GM12801 (cell line): Measurements from ENCODE around the gene ATG9B.

Source experiments
- TF ChIP-seq, protein P1 (sequence below): IDR thresholded peaks from one replicate; pipeline ENCODE4 v1.5.1; 2011; ENCODE audit warnings: control low read depth; ENCODE audit not compliant: insufficient read length; ENCODE audit errors: extremely low read depth

Gene ATG9B

DNA sequence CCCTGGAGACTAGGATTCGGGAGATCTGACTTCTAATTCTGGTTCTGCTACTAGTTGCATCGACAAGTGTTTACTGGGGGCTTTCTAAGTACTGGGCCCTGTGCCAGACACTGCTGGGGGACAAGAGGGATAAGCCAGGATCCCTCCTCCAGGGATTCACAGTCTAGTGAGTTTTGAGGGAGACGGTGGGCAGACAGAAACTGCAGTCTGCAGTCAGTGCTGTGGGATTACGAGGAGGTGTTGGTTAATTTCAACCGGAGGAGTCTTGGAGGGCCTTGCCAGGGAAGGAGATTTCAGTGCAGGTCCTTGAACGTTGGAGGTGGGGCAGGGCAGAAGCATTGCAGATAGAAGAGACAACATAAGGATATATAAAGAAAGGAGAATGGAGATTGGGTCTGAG, 42.6 kb downstream of the ATG9B start:
- TF ChIP-seq, protein P1, sequence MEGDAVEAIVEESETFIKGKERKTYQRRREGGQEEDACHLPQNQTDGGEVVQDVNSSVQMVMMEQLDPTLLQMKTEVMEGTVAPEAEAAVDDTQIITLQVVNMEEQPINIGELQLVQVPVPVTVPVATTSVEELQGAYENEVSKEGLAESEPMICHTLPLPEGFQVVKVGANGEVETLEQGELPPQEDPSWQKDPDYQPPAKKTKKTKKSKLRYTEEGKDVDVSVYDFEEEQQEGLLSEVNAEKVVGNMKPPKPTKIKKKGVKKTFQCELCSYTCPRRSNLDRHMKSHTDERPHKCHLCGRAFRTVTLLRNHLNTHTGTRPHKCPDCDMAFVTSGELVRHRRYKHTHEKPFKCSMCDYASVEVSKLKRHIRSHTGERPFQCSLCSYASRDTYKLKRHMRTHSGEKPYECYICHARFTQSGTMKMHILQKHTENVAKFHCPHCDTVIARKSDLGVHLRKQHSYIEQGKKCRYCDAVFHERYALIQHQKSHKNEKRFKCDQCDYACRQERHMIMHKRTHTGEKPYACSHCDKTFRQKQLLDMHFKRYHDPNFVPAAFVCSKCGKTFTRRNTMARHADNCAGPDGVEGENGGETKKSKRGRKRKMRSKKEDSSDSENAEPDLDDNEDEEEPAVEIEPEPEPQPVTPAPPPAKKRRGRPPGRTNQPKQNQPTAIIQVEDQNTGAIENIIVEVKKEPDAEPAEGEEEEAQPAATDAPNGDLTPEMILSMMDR: no peak

DNA sequence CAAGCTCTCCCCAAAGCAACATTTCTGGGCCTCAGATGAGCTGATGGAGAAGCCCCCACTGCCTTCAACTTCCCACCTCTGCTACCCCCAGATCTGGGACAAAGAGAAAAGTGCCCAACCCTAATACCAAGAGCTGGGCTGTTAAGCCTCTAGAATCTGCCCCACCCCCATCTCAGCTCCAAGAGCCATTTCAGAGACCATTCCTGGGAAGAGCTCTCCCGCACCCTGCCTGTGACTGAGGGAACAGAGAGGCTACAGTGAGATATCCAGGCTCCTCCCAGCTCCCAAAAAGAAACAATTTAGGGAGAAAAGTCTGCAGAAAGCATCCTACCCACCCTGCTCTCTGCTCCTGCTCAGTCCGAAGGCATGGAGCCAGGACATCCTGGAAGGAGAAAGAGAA, 43.6 kb downstream of the ATG9B start:
- TF ChIP-seq, protein P1: no peak

DNA sequence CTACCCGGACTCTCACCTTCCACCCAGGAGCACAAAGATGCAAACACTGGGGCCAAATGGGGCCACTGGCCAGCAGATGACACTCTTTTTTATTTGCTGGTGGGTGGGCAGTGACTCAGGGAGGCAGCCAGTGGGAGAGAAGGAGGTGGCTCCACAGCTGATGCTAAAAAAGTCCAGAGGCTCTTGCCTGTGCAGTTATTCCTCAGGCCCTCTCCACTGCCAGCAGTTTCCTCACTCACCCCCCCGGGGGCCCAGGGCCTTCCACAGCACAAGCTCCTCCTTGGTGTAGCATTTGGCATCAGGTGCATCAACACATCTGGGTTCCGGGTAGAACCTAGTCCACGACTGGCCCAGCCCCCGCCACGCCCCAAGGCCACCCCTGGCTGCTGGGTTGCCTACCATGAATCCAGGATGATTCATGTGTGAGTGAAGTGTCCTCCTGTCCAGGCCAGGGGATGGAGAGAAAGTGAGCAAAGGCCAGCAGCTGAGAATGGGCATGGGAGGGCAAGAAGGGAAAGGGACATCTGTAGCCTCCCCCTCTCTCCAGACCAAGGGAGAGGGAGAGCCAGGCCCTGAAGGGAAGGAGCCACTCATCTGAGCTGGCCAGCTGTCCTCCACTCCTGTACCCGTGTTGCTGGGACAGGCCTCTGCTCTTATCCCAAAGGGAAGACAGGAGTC, 44.4 kb downstream of the ATG9B start:
- TF ChIP-seq, protein P1: no peak

DNA sequence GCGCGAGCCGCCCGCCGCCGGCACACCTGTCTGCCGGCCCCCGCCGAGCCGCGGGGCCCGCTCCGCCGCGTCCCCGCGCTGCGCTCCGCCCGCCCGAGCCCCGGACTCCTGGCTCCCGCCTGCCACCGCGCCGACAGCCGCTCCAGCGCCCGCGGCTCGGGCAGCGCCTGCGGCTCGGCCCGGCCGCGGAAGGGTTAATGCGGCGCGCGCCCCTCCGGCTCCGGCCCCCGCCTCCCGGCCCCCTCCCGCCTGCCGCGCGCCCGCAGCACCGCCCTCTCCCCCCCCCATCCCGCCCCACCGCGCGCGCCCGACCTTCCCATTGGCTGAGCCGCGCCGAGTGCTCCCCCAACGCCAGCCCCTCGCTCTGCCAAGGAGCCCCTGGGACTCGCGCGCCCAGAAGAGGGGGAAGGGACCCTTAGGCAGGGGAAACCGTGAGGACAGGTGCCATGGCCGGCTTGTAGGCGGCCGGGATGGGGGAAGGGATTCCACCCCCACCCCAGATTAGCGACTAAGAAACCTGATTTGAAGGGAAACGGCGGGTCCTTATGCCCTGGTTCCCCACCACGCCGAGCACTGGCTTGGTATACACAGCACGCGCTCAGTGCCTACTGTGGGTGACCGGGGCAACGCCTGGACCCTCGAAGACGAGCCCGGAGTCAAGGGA, 46.0 kb downstream of the ATG9B start, which contains the start of gene KCNH2:
TSS of gene KCNH2 (minus strand) at position 196 of the 664 bp plus-strand sequence. CDS start 408 bp downstream, outside the sequence.
- TF ChIP-seq, protein P1: no peak

DNA sequence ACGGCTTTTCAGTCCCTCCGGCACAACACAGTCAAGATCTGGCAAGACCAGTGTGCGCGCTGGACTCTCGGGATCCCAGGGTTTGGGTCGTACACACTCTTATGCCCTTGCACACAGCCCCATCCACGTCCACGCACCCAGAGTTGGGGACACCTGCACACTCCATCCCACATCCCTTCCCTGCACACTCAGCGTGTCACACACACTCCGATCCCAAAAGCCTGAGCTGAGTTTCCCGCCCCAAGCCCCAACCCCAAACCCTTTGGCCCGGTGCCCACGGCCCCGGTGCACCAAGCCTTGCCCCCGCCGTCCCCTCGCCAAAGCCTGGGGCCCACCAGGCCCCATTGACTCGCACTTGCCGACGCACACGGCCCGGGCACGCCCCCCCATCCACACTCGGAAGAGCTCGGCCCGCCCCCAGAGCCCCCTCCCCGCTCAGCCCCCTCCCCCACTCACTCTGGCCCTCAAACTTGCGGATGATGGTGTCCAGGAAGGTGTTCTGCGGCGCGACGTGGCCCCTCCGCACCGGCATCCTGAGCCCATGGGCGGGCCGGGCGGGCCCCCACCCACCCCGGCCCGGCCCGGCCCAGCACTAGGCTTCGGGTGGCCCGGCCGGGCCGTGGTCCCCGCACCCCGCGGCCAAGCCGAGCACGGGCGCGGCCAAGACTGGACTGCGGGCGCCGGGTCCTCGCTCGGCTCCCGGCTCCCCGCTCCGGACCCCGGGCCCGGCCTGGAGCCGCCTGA, 46.7 kb downstream of the ATG9B start:
- TF ChIP-seq, protein P1: no peak

DNA sequence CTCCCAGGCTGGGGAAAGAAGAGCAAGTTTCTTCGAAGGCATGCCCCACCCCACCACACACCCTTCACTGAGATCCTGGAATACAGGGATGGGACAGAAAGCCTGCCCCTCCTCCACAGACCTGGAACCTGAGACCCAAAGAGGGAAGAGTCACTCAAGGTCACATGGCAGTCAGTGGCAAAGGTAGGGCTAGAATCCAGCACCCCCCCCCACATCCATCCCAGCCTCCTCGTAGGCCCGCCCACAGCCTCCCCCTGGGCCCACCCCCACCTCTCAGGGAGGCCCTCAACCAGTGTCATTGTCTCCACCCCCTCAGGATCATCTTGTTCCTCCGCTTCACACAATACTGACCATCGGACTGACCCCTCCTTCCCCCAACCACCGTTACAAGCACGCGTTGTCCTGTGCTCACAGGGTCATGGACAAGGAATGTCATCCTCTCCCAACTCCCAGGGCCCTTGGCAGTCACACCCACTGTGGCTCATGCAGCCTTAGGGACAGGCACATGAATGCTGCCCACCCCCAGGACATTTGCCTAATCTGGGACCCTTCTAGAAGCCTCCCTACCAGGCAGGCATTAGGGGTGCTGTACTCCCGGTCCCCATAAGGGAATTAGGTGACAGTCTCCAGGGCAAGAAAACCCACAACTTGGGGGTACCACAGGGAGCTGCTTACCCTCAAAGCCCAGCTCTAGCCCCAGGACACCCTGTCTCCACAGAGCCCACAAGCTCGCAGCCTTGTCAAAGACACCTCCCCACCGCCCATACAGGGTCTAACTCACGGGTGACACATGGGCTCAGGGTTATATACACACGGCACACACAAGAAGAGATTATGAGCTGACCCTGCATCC, 47.5 kb downstream of the ATG9B start:
- TF ChIP-seq, protein P1: no peak
